DND-41 (cell line): Measurements from ENCODE around the gene TMIE.

Source experiments
- ATAC-seq: fragments of 200-7000 bp; cut with Tn5 transposase; 3 replicates; pipeline ENCODE4 v1.9.1; 2021; ENCODE audit warnings: low read depth; ENCODE audit not compliant: insufficient read depth
- DNase-seq: peaks from one replicate; pipeline ENCODE4 v3.0.0-alpha.2; 2020
- H2AFZ ChIP-seq: 2 replicates; pipeline ENCODE4 v1.6.0; 2012; ENCODE audit warnings: low read depth, low read length
- H3K27ac ChIP-seq: 2 replicates; pipeline ENCODE4 v1.5.1; 2012; ENCODE audit warnings: low read length, inconsistent platforms
- H3K27me3 ChIP-seq: fragments of 200-600 bp; sonication (generic); 2 replicates; pipeline ENCODE4 v1.6.0; 2012; ENCODE audit warnings: low read length, mild to moderate bottlenecking, inconsistent platforms; ENCODE audit not compliant: insufficient read depth, poor library complexity
- H3K36me3 ChIP-seq: 2 replicates; pipeline ENCODE4 v1.5.1; 2012; ENCODE audit warnings: low read length, inconsistent platforms; ENCODE audit not compliant: insufficient read depth
- H3K4me1 ChIP-seq: 2 replicates; pipeline ENCODE4 v1.5.1; 2012; ENCODE audit warnings: mild to moderate bottlenecking, low read length; ENCODE audit not compliant: insufficient read depth
- H3K4me2 ChIP-seq: 2 replicates; pipeline ENCODE4 v1.6.0; 2012; ENCODE audit warnings: mild to moderate bottlenecking, moderate library complexity, low read length, inconsistent platforms; ENCODE audit not compliant: insufficient read depth
- H3K4me3 ChIP-seq, 2 experiments: fragments of 200-600 bp in 1 of 2; shearing (Covaris generic) in 1 of 2; 2 replicates each; pipeline ENCODE4 v1.5.1; 2012 to 2016; ENCODE audit warnings: inconsistent platforms in 2 of 2, low read length in 2 of 2, mild to moderate bottlenecking in 2 of 2, low read depth in 1 of 2, moderate library complexity in 1 of 2
- H3K79me2 ChIP-seq: 2 replicates; pipeline ENCODE4 v1.6.0; 2012; ENCODE audit warnings: low read length, inconsistent platforms; ENCODE audit not compliant: insufficient read depth
- H3K9ac ChIP-seq: 2 replicates; pipeline ENCODE4 v1.6.0; 2012; ENCODE audit warnings: low read depth, mild to moderate bottlenecking, inconsistent platforms, low read length, moderate library complexity
- H3K9me3 ChIP-seq: 2 replicates; pipeline ENCODE4 v1.5.1; 2012; ENCODE audit warnings: low read length, moderate library complexity, mild to moderate bottlenecking, inconsistent platforms; ENCODE audit not compliant: insufficient read depth, severe bottlenecking
- H4K20me1 ChIP-seq: 2 replicates; pipeline ENCODE4 v1.6.0; 2012; ENCODE audit warnings: low read length; ENCODE audit not compliant: insufficient read depth
- EZH2 ChIP-seq: IDR thresholded peaks from 3 replicates; pipeline ENCODE4 v1.6.1; 2012; ENCODE audit warnings: borderline replicate concordance, low read depth, mild to moderate bottlenecking, moderate library complexity, low read length, inconsistent platforms; ENCODE audit not compliant: severe bottlenecking
- TF ChIP-seq, protein P1 (sequence below): IDR thresholded peaks from 2 replicates; pipeline ENCODE4 v1.5.1; 2012; ENCODE audit warnings: borderline replicate concordance, low read length, moderate library complexity, mild to moderate bottlenecking; ENCODE audit not compliant: poor library complexity, severe bottlenecking; ENCODE audit errors: extremely low read depth

TMIE gene

DNA sequence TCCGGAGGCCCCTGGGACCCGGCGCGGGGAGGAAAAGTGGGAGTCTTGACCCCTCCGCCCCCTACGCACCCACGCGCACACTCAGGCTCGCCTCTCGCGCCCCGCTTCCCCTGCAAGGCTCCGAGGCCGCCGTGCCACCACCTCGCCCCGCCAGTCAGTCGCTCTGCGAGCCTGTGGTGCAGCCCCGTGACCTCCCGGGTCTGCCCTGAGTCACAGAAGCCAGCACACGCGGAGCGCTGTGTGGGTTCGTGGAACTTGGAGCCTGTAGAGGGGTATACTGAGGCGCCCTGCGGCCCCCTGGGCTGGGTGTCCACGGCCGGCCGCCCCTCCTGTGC is 7.3 kb upstream of the TMIE start:
- H3K4me1 ChIP-seq: peaks cover 27% of the 10 kb centered on the region
- no peaks in the 10 kb centered on the region for H3K27me3 ChIP-seq
- H2AFZ ChIP-seq: no peak overlapping the region
- no peak overlapping the region for H3K9ac ChIP-seq
- ATAC-seq (no peak), DNase-seq (no peak)
- H3K79me2 ChIP-seq: no peaks in the 10 kb centered on the region
- TF ChIP-seq, protein P1, sequence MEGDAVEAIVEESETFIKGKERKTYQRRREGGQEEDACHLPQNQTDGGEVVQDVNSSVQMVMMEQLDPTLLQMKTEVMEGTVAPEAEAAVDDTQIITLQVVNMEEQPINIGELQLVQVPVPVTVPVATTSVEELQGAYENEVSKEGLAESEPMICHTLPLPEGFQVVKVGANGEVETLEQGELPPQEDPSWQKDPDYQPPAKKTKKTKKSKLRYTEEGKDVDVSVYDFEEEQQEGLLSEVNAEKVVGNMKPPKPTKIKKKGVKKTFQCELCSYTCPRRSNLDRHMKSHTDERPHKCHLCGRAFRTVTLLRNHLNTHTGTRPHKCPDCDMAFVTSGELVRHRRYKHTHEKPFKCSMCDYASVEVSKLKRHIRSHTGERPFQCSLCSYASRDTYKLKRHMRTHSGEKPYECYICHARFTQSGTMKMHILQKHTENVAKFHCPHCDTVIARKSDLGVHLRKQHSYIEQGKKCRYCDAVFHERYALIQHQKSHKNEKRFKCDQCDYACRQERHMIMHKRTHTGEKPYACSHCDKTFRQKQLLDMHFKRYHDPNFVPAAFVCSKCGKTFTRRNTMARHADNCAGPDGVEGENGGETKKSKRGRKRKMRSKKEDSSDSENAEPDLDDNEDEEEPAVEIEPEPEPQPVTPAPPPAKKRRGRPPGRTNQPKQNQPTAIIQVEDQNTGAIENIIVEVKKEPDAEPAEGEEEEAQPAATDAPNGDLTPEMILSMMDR: no peak
- no peak for TF ChIP-seq EZH2
- no peaks in the 10 kb centered on the region for H4K20me1 ChIP-seq
- no peak overlapping the region for H3K4me2 ChIP-seq
- H3K4me3 ChIP-seq: no peak overlapping the region
- H3K9me3 ChIP-seq: no peaks in the 10 kb centered on the region
- H3K27ac ChIP-seq: peak overlapping the region; percentile 84; the same call in 1 of the 2 replicates
- no peaks in the 10 kb centered on the region for H3K36me3 ChIP-seq

DNA sequence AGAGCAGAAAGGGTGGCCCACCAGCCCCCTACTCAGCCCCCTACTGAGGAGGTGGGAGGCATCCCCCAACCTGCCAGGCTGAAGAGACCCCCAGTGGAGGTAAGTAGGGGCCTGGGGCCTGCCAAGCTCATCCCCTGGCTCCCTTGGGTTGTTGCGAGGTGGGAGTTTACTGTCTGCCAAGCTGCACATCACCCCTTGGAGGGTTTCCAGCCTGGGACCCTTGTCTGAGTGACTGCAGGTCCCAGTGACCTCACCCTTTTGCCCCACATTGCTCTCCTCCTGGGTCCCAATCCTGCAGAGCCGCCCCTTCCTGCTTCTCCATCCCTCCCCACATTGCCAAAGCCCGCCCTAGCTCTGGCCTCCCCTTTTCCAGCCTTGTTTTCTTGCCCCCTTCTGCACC is 6.7 kb upstream of the TMIE start:
- DNase-seq (no peak), ATAC-seq (no peak)
- Histone ChIP-seq H3K27me3 (no peaks in the 10 kb centered on the region), H4K20me1 (no peaks in the 10 kb centered on the region), H3K4me3 (no peak overlapping the region), H3K9ac (peak overlapping the region; percentile 41), H3K27ac (peak overlapping the region; percentile 84), H3K79me2 (no peaks in the 10 kb centered on the region), H3K4me2 (no peak overlapping the region; the same call in 1 of the 2 replicates), H3K4me1 (peaks cover 27% of the 10 kb centered on the region), H3K9me3 (no peaks in the 10 kb centered on the region), H2AFZ (peak overlapping the region; percentile 75), H3K36me3 (no peaks in the 10 kb centered on the region)
- TF ChIP-seq, protein P1: no peak
- no peak for TF ChIP-seq EZH2

DNA sequence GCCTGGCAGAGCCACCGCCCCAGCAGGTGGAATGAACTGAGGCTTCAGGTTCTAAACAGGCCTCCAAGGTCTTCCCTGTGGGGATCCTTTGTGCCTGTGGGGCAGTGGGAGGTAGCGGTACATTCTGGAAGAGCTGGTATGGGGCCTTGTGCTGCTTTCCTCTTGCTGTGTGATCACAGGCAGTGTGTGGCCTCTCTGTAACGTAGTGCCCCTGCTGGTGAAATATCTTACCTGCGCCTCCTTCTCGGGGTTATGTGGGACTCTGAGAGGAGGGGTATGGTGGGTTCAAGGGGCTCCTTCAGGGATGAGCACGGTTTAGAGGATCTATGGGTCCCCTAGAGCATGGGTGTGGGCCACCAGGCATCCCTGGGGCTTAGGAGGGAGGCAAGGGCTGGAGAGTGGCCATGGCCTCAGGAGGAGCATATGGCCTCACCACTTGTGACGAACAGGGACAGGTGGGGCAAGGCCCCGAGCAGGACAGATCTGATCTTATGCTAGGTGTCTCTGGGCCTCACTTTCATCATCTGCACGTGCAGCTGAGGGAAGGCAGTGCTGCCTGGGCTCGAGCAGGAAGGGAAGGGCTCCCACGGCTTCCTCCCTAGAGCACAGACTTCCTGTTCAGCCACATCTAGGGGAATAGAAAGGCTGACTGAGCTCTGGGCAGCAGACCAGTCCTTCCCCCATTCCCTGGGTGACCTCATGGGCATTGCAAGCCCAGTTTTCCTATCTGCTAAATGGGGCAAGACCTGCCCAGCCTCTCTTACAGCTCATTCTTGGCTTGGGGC is 5.8 kb upstream of the TMIE start:
- no peaks in the 10 kb centered on the region for H3K79me2 ChIP-seq
- H3K27ac ChIP-seq: peak overlapping the region; percentile 84
- peak overlapping the region; percentile 41 for H3K9ac ChIP-seq
- H3K4me1 ChIP-seq: peaks cover 27% of the 10 kb centered on the region
- TF ChIP-seq, protein P1: peak; percentile 74
- TF ChIP-seq EZH2: no peak
- no peaks in the 10 kb centered on the region for H3K36me3 ChIP-seq
- H3K9me3 ChIP-seq: no peaks in the 10 kb centered on the region
- H4K20me1 ChIP-seq: no peaks in the 10 kb centered on the region
- peak overlapping the region; percentile 20 for H3K4me2 ChIP-seq
- ATAC-seq (peak; percentile 91), DNase-seq (peak; percentile 85)
- H3K27me3 ChIP-seq: no peaks in the 10 kb centered on the region
- no peak overlapping the region; a peak in 1 of 4 replicates for H3K4me3 ChIP-seq
- peak overlapping the region; percentile 75 for H2AFZ ChIP-seq
